Endometrium (tissue), 2 donors: ENCODE results near the gene USP28.

ENCODE experiments used
- FAIRE-seq: peaks from 2 replicates; lab custom pipeline; 2012; peaks lifted over from hg19 to GRCh38; lab: Jason Lieb, UNC
- donor health status: control.
- donor health status: control.

USP28 gene

GRCh38 chr11:113876798-113877669, 1.7 kb upstream of the USP28 start:
- FAIRE-seq: no peak

- FAIRE-seq: no peak
These were observed 864 bp upstream of the USP28 start for GRCh38 chr11:113876074-113876797.

- FAIRE-seq: no peak
These were observed 665 bp downstream of the USP28 start for GRCh38 chr11:113874581-113875233.

- FAIRE-seq: no peak
These were observed 1.3 kb downstream of the USP28 start for GRCh38 chr11:113874096-113874495.

- no peak for FAIRE-seq
These were observed 2.1 kb downstream of the USP28 start for GRCh38 chr11:113873236-113873626.

- no peak for FAIRE-seq
These were observed 4.0 kb downstream of the USP28 start for GRCh38 chr11:113871336-113871735.

GRCh38 chr11:113867843-113868503, 7.4 kb downstream of the USP28 start:
- FAIRE-seq: no peak

- no peak for FAIRE-seq
These were observed 9.5 kb downstream of the USP28 start for GRCh38 chr11:113865873-113866272.

- no peak for FAIRE-seq
These were observed 11.0 kb downstream of the USP28 start for GRCh38 chr11:113864410-113864809.

- FAIRE-seq: no peak
These were observed 12.9 kb downstream of the USP28 start for GRCh38 chr11:113862435-113862834.

- no peak for FAIRE-seq
These were observed 15.7 kb downstream of the USP28 start for GRCh38 chr11:113859665-113860064.

GRCh38 chr11:113856966-113857759, 18.2 kb downstream of the USP28 start:
- no peak for FAIRE-seq

GRCh38 chr11:113855803-113856202, 19.6 kb downstream of the USP28 start:
- no peak for FAIRE-seq

- FAIRE-seq: no peak
These were observed 25.2 kb downstream of the USP28 start for GRCh38 chr11:113850188-113850587.

- FAIRE-seq: no peak
These were observed 25.7 kb downstream of the USP28 start for GRCh38 chr11:113849713-113850112.

GRCh38 chr11:113847580-113847979, 27.8 kb downstream of the USP28 start:
- FAIRE-seq: no peak

GRCh38 chr11:113847111-113847510, 28.3 kb downstream of the USP28 start:
- FAIRE-seq: no peak

GRCh38 chr11:113841691-113842090, 33.7 kb downstream of the USP28 start:
- FAIRE-seq: no peak

- FAIRE-seq: no peak
These were observed 34.3 kb downstream of the USP28 start for GRCh38 chr11:113840932-113841664.

- no peak for FAIRE-seq
These were observed 35.5 kb downstream of the USP28 start for GRCh38 chr11:113839842-113840241.

- FAIRE-seq: no peak
These were observed 37.4 kb downstream of the USP28 start for GRCh38 chr11:113838005-113838404.
